ENCODE data around the gene HNF1B. TPM values are rescaled to one million over a fixed set of nuclear protein-coding genes. Genes with fewer than 3 reads are reported as not detected.

Gene HNF1B
- total RNA-seq, 1 donor from 2014 or later, result 0.13 TPM

DNA sequence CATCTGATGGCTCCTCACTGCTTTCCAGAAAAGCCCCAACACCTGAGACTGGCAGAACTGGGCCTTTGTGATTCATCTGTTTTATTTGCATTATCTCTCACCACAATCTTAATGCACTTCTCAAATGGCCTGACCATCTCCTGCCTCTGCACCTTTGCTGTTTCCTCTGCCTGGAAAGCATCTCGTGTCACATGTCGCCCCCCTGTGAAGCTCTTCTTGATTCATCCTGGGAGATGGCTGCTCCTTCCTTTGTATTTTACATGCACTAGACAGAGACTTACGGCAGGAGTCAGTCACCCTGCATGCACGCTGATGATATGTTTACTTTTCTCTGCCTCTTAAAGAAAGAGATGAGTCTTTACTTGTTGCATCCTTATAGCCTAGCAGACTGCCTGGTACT, 30.0 kb downstream of the HNF1B start:
- no peak for DNase-seq (ENCODE audit: low spot score)
- peaks cover 8% of the 10 kb centered on the region for H3K27me3 Mint-ChIP-seq (ENCODE audit: unreplicated experiment)
- no peak overlapping the region for H3K27ac Mint-ChIP-seq (ENCODE audit: unreplicated experiment)
- no peaks in the 10 kb centered on the region for H3K9me3 Mint-ChIP-seq (ENCODE audit: unreplicated experiment)
- no peaks in the 10 kb centered on the region for H3K36me3 Mint-ChIP-seq (ENCODE audit: low read depth, unreplicated experiment)
- TF ChIP-seq, protein P1, sequence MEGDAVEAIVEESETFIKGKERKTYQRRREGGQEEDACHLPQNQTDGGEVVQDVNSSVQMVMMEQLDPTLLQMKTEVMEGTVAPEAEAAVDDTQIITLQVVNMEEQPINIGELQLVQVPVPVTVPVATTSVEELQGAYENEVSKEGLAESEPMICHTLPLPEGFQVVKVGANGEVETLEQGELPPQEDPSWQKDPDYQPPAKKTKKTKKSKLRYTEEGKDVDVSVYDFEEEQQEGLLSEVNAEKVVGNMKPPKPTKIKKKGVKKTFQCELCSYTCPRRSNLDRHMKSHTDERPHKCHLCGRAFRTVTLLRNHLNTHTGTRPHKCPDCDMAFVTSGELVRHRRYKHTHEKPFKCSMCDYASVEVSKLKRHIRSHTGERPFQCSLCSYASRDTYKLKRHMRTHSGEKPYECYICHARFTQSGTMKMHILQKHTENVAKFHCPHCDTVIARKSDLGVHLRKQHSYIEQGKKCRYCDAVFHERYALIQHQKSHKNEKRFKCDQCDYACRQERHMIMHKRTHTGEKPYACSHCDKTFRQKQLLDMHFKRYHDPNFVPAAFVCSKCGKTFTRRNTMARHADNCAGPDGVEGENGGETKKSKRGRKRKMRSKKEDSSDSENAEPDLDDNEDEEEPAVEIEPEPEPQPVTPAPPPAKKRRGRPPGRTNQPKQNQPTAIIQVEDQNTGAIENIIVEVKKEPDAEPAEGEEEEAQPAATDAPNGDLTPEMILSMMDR (IDR thresholded peaks at IDR 0.05; ENCODE audit: unreplicated experiment), result no peak
- H3K4me3 Mint-ChIP-seq (ENCODE audit: unreplicated experiment), result no peak overlapping the region
- H3K4me1 Mint-ChIP-seq (ENCODE audit: unreplicated experiment), result peaks cover 12% of the 10 kb centered on the region

DNA sequence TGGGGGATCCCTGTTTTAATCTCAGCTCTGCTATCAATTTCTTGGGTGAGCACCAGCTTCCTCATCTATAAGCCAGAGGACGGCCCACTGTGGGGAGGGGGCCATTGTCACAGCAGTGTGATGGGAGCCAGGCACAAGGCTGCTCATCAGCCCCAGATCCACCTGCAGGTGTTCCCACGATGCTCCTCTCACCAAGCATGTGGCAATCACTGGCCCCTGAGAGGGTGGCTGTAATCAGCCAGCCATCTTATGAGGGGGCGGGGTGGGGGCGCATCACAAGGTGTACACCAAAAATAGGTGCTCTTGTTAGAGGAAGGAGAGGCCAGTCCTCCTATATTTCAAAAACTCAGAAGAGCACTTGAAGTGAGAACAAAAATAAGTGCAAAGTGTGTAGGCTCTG, 31.2 kb downstream of the HNF1B start:
- no peaks in the 10 kb centered on the region for H3K9me3 Mint-ChIP-seq (ENCODE audit: unreplicated experiment)
- H3K27ac Mint-ChIP-seq (ENCODE audit: unreplicated experiment), result no peak overlapping the region
- H3K27me3 Mint-ChIP-seq (ENCODE audit: unreplicated experiment), result peaks cover 14% of the 10 kb centered on the region
- TF ChIP-seq, protein P1 (IDR thresholded peaks at IDR 0.05; ENCODE audit: unreplicated experiment), result no peak
- H3K4me3 Mint-ChIP-seq (ENCODE audit: unreplicated experiment), result no peak overlapping the region
- H3K36me3 Mint-ChIP-seq (ENCODE audit: low read depth, unreplicated experiment), result no peaks in the 10 kb centered on the region
- H3K4me1 Mint-ChIP-seq (ENCODE audit: unreplicated experiment), result peaks cover 17% of the 10 kb centered on the region
- DNase-seq (ENCODE audit: low spot score), result no peak

DNA sequence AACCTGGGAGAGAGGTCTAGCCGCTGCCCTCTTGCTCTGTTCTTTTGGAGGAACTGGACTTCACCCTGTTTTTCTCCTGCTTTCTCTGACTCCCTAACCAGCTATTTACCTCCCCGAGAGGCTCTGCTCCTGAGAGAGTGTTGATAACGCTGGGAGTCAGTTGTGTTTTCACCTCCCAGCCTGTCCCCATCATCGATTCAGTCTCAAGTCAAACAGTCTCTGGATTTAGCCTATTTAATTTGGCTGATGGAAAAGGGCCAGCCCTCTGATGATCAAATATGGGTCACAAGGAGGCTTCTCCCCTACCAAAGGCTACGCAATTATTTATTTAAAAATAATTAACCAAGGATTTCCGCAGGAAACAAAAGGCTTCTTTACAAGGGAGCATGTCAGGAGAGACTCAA, 31.8 kb downstream of the HNF1B start:
- Mint-ChIP-seq H3K36me3 (ENCODE audit: low read depth, unreplicated experiment) (no peaks in the 10 kb centered on the region), H3K27me3 (ENCODE audit: unreplicated experiment) (peaks cover 14% of the 10 kb centered on the region), H3K4me3 (ENCODE audit: unreplicated experiment) (no peak overlapping the region), H3K9me3 (ENCODE audit: unreplicated experiment) (no peaks in the 10 kb centered on the region), H3K4me1 (ENCODE audit: unreplicated experiment) (peaks cover 17% of the 10 kb centered on the region), H3K27ac (ENCODE audit: unreplicated experiment) (peak overlapping the region; percentile 74)
- DNase-seq (ENCODE audit: low spot score), result no peak
- TF ChIP-seq, protein P1 (IDR thresholded peaks at IDR 0.05; ENCODE audit: unreplicated experiment), result no peak

DNA sequence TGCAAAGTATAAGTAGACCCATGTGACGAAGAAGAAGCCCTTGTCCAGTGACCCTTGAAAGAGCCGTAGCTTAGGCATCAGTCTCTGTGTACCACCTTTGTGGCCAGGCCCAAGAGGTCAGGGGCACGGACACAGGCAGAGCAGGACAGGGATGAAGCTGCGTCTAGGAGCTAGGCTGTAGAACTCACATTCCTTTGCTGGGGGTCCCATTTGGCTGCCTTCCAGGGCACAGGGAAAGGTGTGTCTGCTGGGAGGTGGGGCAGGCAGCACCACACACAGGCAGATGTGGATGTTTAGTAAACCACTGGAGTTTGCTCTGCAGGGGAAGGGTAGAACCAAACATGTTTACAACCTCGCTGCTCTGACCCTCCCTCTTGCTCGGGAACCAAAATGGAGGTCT, 33.7 kb downstream of the HNF1B start:
- H3K27me3 Mint-ChIP-seq (ENCODE audit: unreplicated experiment), result peaks cover 17% of the 10 kb centered on the region
- TF ChIP-seq, protein P1 (IDR thresholded peaks at IDR 0.05; ENCODE audit: unreplicated experiment), result no peak
- DNase-seq (ENCODE audit: low spot score), result no peak
- no peak overlapping the region for H3K4me3 Mint-ChIP-seq (ENCODE audit: unreplicated experiment)
- H3K27ac Mint-ChIP-seq (ENCODE audit: unreplicated experiment), result peak overlapping the region; percentile 99
- H3K4me1 Mint-ChIP-seq (ENCODE audit: unreplicated experiment), result peaks cover 17% of the 10 kb centered on the region
- H3K36me3 Mint-ChIP-seq (ENCODE audit: low read depth, unreplicated experiment), result no peaks in the 10 kb centered on the region
- H3K9me3 Mint-ChIP-seq (ENCODE audit: unreplicated experiment), result no peaks in the 10 kb centered on the region

DNA sequence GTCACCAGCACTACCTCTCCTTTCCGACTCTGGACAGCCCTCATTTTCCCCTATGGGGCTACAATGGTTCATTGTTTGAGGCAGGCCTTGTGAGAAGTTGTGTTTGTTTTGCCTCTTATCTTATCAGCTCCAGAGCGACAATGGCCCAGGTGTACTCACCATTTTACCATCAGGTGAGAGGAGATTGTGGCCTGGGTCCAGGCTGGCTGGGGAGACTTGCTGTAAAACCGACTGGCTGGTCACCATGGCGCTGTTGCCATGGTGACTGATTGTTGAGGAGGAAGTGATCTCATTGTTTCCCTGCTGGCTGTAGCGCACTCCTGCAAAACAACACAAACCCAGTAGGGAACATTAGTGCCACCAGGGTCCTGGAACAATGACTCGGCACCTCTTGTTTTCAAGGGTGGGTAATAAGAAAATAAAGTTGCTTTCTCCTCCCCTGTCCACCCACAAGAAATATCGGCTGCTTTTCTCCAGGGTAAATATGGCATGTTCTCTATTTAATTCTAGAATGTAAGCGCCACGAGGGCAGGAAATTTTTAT, 34.4 kb downstream of the HNF1B start:
- Mint-ChIP-seq H3K27ac (ENCODE audit: unreplicated experiment) (peak overlapping the region; percentile 99), H3K27me3 (ENCODE audit: unreplicated experiment) (peaks cover 17% of the 10 kb centered on the region), H3K36me3 (ENCODE audit: low read depth, unreplicated experiment) (no peaks in the 10 kb centered on the region), H3K4me1 (ENCODE audit: unreplicated experiment) (peaks cover 17% of the 10 kb centered on the region), H3K4me3 (ENCODE audit: unreplicated experiment) (peak overlapping the region; percentile 42), H3K9me3 (ENCODE audit: unreplicated experiment) (no peaks in the 10 kb centered on the region)
- TF ChIP-seq, protein P1 (IDR thresholded peaks at IDR 0.05; ENCODE audit: unreplicated experiment), result no peak
- DNase-seq (ENCODE audit: low spot score), result peak; percentile 77

All from endothelial cell (in vitro differentiated cells).